Mesothelial cell of epicardium (in vitro differentiated cells): Measurements from ENCODE around the gene FSTL3. TPM values are rescaled to one million over a fixed set of nuclear protein-coding genes. Genes with fewer than 3 reads are reported as not detected.

Source experiments
- DNase-seq, 2 experiments: peaks; one replicate each; pipeline ENCODE4 v3.0.0; 2021; ENCODE audit warnings: low spot score in 2 of 2; ENCODE audit not compliant: unreplicated experiment in 2 of 2
- H3K27ac Mint-ChIP-seq: 2 replicates; pipeline ENCODE4 v1.8.0; 2021; ENCODE audit warnings: mixed read lengths
- H3K27me3 Mint-ChIP-seq: 2 replicates; pipeline ENCODE4 v1.8.0; 2021; ENCODE audit warnings: low read depth, mixed read lengths
- H3K36me3 Mint-ChIP-seq: 2 replicates; pipeline ENCODE4 v1.8.0; 2021; ENCODE audit warnings: mixed read lengths
- H3K4me1 Mint-ChIP-seq: 2 replicates; pipeline ENCODE4 v1.8.0; 2021; ENCODE audit warnings: mixed read lengths
- H3K4me3 Mint-ChIP-seq: 2 replicates; pipeline ENCODE4 v1.8.0; 2021; ENCODE audit warnings: mild to moderate bottlenecking, moderate library complexity, mixed read lengths
- H3K9me3 Mint-ChIP-seq: 2 replicates; pipeline ENCODE4 v1.8.0; 2021; ENCODE audit warnings: mixed read lengths
- CTCF ChIP-seq: fragments of 200-600 bp; sonication (generic); IDR thresholded peaks from one replicate; pipeline ENCODE4 v1.5.0; 2021; ENCODE audit warnings: antibody characterized with exemption; ENCODE audit not compliant: unreplicated experiment
- total RNA-seq: library from RNA; stranded (reverse); gene quantifications from 3 replicates; pipeline ENCODE4 v1.2.1, GENCODE V29; 2021

FSTL3 gene
- total RNA-seq, 1 donor from 2014 or later: 64.6 TPM

- H3K4me1 Mint-ChIP-seq: peaks cover 4% of the 10 kb centered on the region
- peaks cover 3% of the 10 kb centered on the region for H3K36me3 Mint-ChIP-seq
- no peak overlapping the region for H3K27ac Mint-ChIP-seq
- no peak for DNase-seq
- no peak for TF ChIP-seq CTCF
- H3K27me3 Mint-ChIP-seq: peaks cover 25% of the 10 kb centered on the region
- H3K4me3 Mint-ChIP-seq: no peak overlapping the region
- no peaks in the 10 kb centered on the region for H3K9me3 Mint-ChIP-seq
Measured at GRCh38 chr19:640161-640558, 36.0 kb upstream of the FSTL3 start.

GRCh38 chr19:640606-641189 lies 35.5 kb upstream of the FSTL3 start:
- no peak for TF ChIP-seq CTCF
- Mint-ChIP-seq H3K4me1 (peaks cover 4% of the 10 kb centered on the region), H3K27ac (no peak overlapping the region), H3K36me3 (peaks cover 3% of the 10 kb centered on the region), H3K4me3 (no peak overlapping the region), H3K27me3 (peaks cover 25% of the 10 kb centered on the region), H3K9me3 (no peaks in the 10 kb centered on the region)
- DNase-seq: no peak

- no peaks in the 10 kb centered on the region for H3K9me3 Mint-ChIP-seq
- peaks cover 7% of the 10 kb centered on the region for H3K36me3 Mint-ChIP-seq
- peaks cover 25% of the 10 kb centered on the region for H3K27me3 Mint-ChIP-seq
- H3K4me3 Mint-ChIP-seq: no peak overlapping the region
- no peak for TF ChIP-seq CTCF
- DNase-seq: no peak
- H3K27ac Mint-ChIP-seq: no peak overlapping the region
- peaks cover 4% of the 10 kb centered on the region for H3K4me1 Mint-ChIP-seq
Measured at GRCh38 chr19:641702-642101, 34.5 kb upstream of the FSTL3 start.

GRCh38 chr19:642767-643727 lies 33.1 kb upstream of the FSTL3 start:
- H3K9me3 Mint-ChIP-seq: no peaks in the 10 kb centered on the region
- H3K27me3 Mint-ChIP-seq: peaks cover 15% of the 10 kb centered on the region
- TF ChIP-seq CTCF: no peak
- H3K4me1 Mint-ChIP-seq: peaks cover 4% of the 10 kb centered on the region
- peaks cover 9% of the 10 kb centered on the region for H3K36me3 Mint-ChIP-seq
- H3K27ac Mint-ChIP-seq: no peak overlapping the region
- no peak overlapping the region for H3K4me3 Mint-ChIP-seq
- DNase-seq: no peak

- H3K4me1 Mint-ChIP-seq: peaks cover 4% of the 10 kb centered on the region
- peaks cover 8% of the 10 kb centered on the region for H3K27me3 Mint-ChIP-seq
- H3K9me3 Mint-ChIP-seq: no peaks in the 10 kb centered on the region
- no peak for DNase-seq
- TF ChIP-seq CTCF: no peak
- peaks cover 9% of the 10 kb centered on the region for H3K36me3 Mint-ChIP-seq
- no peak overlapping the region for H3K4me3 Mint-ChIP-seq
- no peak overlapping the region for H3K27ac Mint-ChIP-seq
Measured at GRCh38 chr19:643736-644135, 32.5 kb upstream of the FSTL3 start.
